Measurements from ENCODE around the gene IMMP2L.

- no peak for TF ChIP-seq POLR2AphosphoS5 (IDR thresholded peaks at IDR 0.05; ENCODE audit: low read depth, low read length)
- no peak for TF ChIP-seq SIN3A (IDR thresholded peaks at IDR 0.05; ENCODE audit: borderline replicate concordance, insufficient read depth, low read length)
- no peak for TF ChIP-seq FOXP2 (optimal IDR thresholded peaks at IDR 0.05; ENCODE audit: borderline replicate concordance, extremely low read depth, extremely low read length, insufficient read depth)
- no peak for TF ChIP-seq REST (IDR thresholded peaks at IDR 0.05; ENCODE audit: insufficient read depth in 1 of 2, low read depth in 2 of 2, low read length in 2 of 2)
- TF ChIP-seq TAF1 (IDR thresholded peaks at IDR 0.05; ENCODE audit: borderline replicate concordance, insufficient read depth, low read length) = no peak
These were observed 173.4 kb downstream of the IMMP2L start for GRCh38 chr7:111388912-111389311.
